ENCODE data around the gene MAGI2.

DNA sequence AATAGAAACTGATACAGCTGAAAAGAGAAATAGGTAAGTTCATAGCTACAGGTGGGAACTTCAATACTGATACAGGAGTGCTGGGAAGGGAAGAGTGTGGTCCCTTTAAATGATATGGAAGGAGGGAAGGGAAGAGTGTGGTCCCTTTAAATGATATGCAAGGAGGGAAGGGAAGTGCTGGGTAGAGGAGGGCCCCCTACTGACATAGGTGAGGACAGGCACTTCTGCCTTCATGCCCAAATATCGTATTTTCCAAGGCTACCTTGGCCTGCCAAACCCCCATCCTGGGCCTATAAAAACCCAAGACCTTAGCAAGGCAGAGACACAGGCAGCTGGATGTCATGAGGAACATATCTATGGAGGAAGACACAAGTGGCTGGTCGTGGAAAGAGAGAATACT is 92.3 kb downstream of the MAGI2 start:
- TF ChIP-seq, protein P1, sequence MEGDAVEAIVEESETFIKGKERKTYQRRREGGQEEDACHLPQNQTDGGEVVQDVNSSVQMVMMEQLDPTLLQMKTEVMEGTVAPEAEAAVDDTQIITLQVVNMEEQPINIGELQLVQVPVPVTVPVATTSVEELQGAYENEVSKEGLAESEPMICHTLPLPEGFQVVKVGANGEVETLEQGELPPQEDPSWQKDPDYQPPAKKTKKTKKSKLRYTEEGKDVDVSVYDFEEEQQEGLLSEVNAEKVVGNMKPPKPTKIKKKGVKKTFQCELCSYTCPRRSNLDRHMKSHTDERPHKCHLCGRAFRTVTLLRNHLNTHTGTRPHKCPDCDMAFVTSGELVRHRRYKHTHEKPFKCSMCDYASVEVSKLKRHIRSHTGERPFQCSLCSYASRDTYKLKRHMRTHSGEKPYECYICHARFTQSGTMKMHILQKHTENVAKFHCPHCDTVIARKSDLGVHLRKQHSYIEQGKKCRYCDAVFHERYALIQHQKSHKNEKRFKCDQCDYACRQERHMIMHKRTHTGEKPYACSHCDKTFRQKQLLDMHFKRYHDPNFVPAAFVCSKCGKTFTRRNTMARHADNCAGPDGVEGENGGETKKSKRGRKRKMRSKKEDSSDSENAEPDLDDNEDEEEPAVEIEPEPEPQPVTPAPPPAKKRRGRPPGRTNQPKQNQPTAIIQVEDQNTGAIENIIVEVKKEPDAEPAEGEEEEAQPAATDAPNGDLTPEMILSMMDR (IDR thresholded peaks at IDR 0.05) = no peak
- no peak for TF ChIP-seq POLR2A (IDR thresholded peaks at IDR 0.05)
